B cell (primary cell): ENCODE measurements around the gene RAB17. TPM values are rescaled to one million over a fixed set of nuclear protein-coding genes. Genes with fewer than 3 reads are reported as not detected.

Experiments used
- ATAC-seq: fragments of 200-7000 bp; cut with Tn5 transposase; one replicate; pipeline ENCODE4 v1.10.0; 2021; ENCODE audit warnings: low read depth, mild to moderate bottlenecking, moderate number of reproducible peaks, moderate library complexity
- CTCF ChIA-PET: fragments of 350-600 bp; sonication (Branson Sonifier 250); formaldehyde crosslinking; loops from one replicate; lab custom pipeline; 2021; ENCODE audit warnings: antibody characterized with exemption, inconsistent platforms; lab: Charles Lee
- POLR2A ChIA-PET: fragments of 350-600 bp; sonication (Branson Sonifier 250); formaldehyde crosslinking; loops from one replicate; lab custom pipeline; 2021; ENCODE audit warnings: antibody characterized with exemption; lab: Charles Lee
- DNase-seq: peaks from one replicate; pipeline ENCODE4 v3.0.0; 2013
- H2AFZ ChIP-seq: 2 replicates; pipeline ENCODE4 v1.6.1; 2012; ENCODE audit warnings: mild to moderate bottlenecking, low read depth, low read length; ENCODE audit not compliant: insufficient read depth, poor library complexity, severe bottlenecking
- H3K27ac ChIP-seq, 2 donors: 1 replicate in 1 of 2; 2 replicates in 1 of 2; pipeline ENCODE4 v1.5.1; 2012 to 2013; ENCODE audit warnings: low read length in 2 of 2, mild to moderate bottlenecking in 2 of 2, moderate library complexity in 1 of 2
- H3K27me3 ChIP-seq, 4 experiments: fragments of 200-600 bp in 1 of 4; sonication (generic) in 1 of 4; replicated peaks in 1 of 4; 1 replicate in 2 of 4; 2 replicates in 2 of 4; pipeline versions ENCODE4 v1.6.1 to v1.7.0; 2013 to 2016; ENCODE audit warnings: low read length in 3 of 4, mild to moderate bottlenecking in 2 of 4, mixed read lengths in 1 of 4, moderate library complexity in 1 of 4; ENCODE audit not compliant: insufficient read depth in 4 of 4, control insufficient read depth in 3 of 4; ENCODE audit errors: control extremely low read depth in 1 of 4
- H3K36me3 ChIP-seq, 2 experiments: replicated peaks in 1 of 2; 1 replicate in 1 of 2; 2 replicates in 1 of 2; pipeline versions ENCODE4 v1.6.1 to v1.7.1; 2013; ENCODE audit warnings: low read length in 1 of 2; ENCODE audit not compliant: insufficient read depth in 2 of 2, control insufficient read depth in 1 of 2; ENCODE audit errors: control extremely low read depth in 1 of 2, extremely low read depth in 1 of 2
- H3K4me1 ChIP-seq, 2 donors: fragments of 200-600 bp in 1 of 2; sonication (generic) in 1 of 2; 1 replicate in 1 of 2; 2 replicates in 1 of 2; pipeline versions ENCODE4 v1.5.1 to v1.6.1; 2013 to 2017; ENCODE audit warnings: low read length in 2 of 2; ENCODE audit not compliant: control insufficient read depth in 2 of 2, insufficient read depth in 2 of 2
- H3K4me2 ChIP-seq: replicated peaks from 2 replicates; pipeline ENCODE3; 2012; ENCODE audit warnings: mild to moderate bottlenecking, low read depth, low read length; ENCODE audit not compliant: poor library complexity, severe bottlenecking
- H3K4me3 ChIP-seq, 5 experiments: fragments of 200-600 bp in 1 of 5; sonication (generic) in 1 of 5; 1 replicate in 3 of 5; 2 replicates in 2 of 5; pipeline versions ENCODE4 v1.5.1 to v1.7.0; 2011 to 2016; ENCODE audit warnings: low read length in 4 of 5, mild to moderate bottlenecking in 4 of 5, low read depth in 2 of 5, control low read depth in 1 of 5, moderate library complexity in 1 of 5; ENCODE audit not compliant: insufficient read depth in 1 of 5; ENCODE audit errors: control extremely low read depth in 1 of 5, extremely low read depth in 1 of 5
- H3K79me2 ChIP-seq: fragments of 200-600 bp; sonication (generic); one replicate; pipeline ENCODE4 v1.6.0; 2016; ENCODE audit warnings: low read length; ENCODE audit not compliant: control insufficient read depth, insufficient read depth
- H3K9ac ChIP-seq: fragments of 200-600 bp; sonication (generic); 2 replicates; pipeline ENCODE4 v1.6.1; 2017; ENCODE audit warnings: mild to moderate bottlenecking, low read length, moderate library complexity
- H3K9me3 ChIP-seq, 3 donors: one replicate each; pipeline versions ENCODE4 v1.6.1 to v1.7.1; 2013; ENCODE audit warnings: low read length in 2 of 3; ENCODE audit not compliant: control insufficient read depth in 2 of 3, insufficient read depth in 1 of 3; ENCODE audit errors: control extremely low read depth in 1 of 3
- H4K20me1 ChIP-seq: 2 replicates; pipeline ENCODE4 v1.6.0; 2012; ENCODE audit warnings: mild to moderate bottlenecking, low read length; ENCODE audit not compliant: insufficient read depth, control insufficient read depth, poor library complexity, severe bottlenecking
- H3K27ac Mint-ChIP-seq: one replicate; pipeline ENCODE4 v1.8.0; 2021; ENCODE audit warnings: mixed read lengths
- H3K27me3 Mint-ChIP-seq: one replicate; pipeline ENCODE4 v1.8.0; 2021; ENCODE audit warnings: mixed read lengths
- H3K4me1 Mint-ChIP-seq: one replicate; pipeline ENCODE4 v1.8.0; 2021; ENCODE audit warnings: mixed read lengths
- H3K4me3 Mint-ChIP-seq: one replicate; pipeline ENCODE4 v1.8.0; 2021; ENCODE audit warnings: mixed read lengths
- H3K9me3 Mint-ChIP-seq: one replicate; pipeline ENCODE4 v1.8.0; 2022; ENCODE audit warnings: mixed read lengths; ENCODE audit not compliant: insufficient read depth
- CTCF ChIP-seq: fragments of 200-600 bp; IDR thresholded peaks from one replicate; pipeline ENCODE4 v1.8.0; 2022; ENCODE audit warnings: antibody characterized with exemption, mild to moderate bottlenecking
- EZH2 ChIP-seq: IDR thresholded peaks from 2 replicates; pipeline ENCODE4 v1.6.1; 2012; ENCODE audit warnings: borderline replicate concordance, low read depth, mild to moderate bottlenecking, moderate library complexity, low read length; ENCODE audit not compliant: insufficient read depth, poor library complexity, severe bottlenecking
- WGBS: methylation state at CpG from one replicate; pipeline ENCODE4 v1.1.5; 2013; ENCODE audit warnings: missing lambda C conversion rate; ENCODE audit not compliant: insufficient coverage; 5-methylcytosine and 5-hydroxymethylcytosine counted together
- intact Hi-C: fragments of 100-400 bp; cut with micrococcal nuclease; formaldehyde crosslinking; loops from one replicate; pipeline ENCODE4 v1.10.0; 2022
- polyA plus RNA-seq: library from polyadenylated mRNA; depleted of rRNA; stranded (reverse); fragments of >200 nt; gene quantifications from 2 replicates; pipeline ENCODE4 v1.2.3, GENCODE V29; 2012
- total RNA-seq, 2 donors: library from RNA; stranded (reverse); fragments of 120-200 nt in 1 of 2; gene quantifications; 1 replicate in 1 of 2; 2 replicates in 1 of 2; pipeline versions ENCODE4 v1.2.3 to v1.2.4, GENCODE V29; 2013 to 2022

The RAB17 gene
- total and polyA plus RNA-seq, 2 donors (not counting 1 experiment from before 2014, with no cell fraction given) = not detected

DNA sequence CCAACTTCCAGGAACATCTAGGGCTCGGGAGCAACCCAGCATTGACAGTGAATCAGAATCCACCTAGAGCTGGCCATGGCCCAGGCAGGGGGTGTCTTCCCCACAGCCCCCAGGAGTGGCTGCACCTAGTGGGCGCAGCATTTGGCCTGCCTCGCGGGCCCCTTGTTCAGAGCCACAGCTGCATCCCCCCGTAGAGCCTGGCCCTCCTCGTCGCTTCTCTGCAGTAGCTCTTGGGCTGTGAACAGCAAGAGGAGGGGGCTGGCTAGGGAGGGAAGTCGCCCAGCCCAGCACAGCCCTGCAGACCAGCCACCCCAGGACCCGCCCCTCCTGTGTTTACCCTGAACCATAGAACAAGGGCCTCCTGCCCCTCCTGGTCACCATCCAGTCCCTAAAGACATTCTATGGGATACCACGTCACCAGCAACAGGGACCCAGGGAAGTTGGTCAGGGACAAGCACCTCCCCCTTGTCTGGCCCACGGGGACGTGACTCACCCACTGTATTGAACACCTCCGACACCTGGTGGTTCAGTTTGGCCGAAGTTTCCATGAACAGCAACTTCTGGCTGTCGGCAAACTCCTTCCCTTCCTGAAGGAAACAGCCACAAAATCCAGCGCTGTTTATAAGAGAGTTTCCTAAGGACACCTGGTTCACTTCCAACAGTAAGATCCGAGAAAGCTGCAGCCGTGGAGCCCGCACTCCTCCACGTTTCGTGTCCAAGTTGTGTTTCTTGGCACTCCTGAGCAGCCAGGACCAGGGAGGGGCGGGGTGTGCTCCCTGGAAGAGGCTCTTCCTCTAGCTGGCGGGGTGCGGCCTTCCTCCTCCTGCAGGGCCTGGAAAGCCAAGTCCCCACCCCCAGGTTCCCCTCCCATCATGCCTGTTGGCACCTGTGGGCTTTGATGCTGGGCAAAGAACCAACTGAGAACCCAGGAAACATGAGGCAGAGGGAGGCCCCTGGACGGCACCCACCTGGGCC, 15.4 kb downstream of the RAB17 start:
- Histone ChIP-seq H2AFZ (no peak overlapping the region), H3K79me2 (no peaks in the 10 kb centered on the region), H3K4me2 (no peak overlapping the region), H3K4me3 (no peak overlapping the region), H3K36me3 (no peaks in the 10 kb centered on the region), H3K4me1 (peaks cover 0 to 7% of the 10 kb centered on the region in 2 donors), H3K27ac (no peak overlapping the region), H3K27me3 (peaks cover 0 to 14% (median 2%) of the 10 kb centered on the region in 4 experiments), H3K9me3 (no peaks in the 10 kb centered on the region), H3K9ac (no peak overlapping the region), H4K20me1 (no peaks in the 10 kb centered on the region)
- CTCF ChIA-PET = interaction anchor here (0.7 to 5.7 kb wide), 3 partner anchors 16 to 142 kb away, joined by 3 to 149 read pairs (median 3); partner anchors contain the start of gene RAB17
- WGBS = 92% methylated on average over 24 of the region's 25 CpGs
- intact Hi-C loops = no loop called here
- POLR2A ChIA-PET = no interaction called here
- DNase-seq (no peak), ATAC-seq (no peak)
- Mint-ChIP-seq H3K27me3 (peaks cover 26% of the 10 kb centered on the region), H3K4me1 (peaks cover 6% of the 10 kb centered on the region), H3K4me3 (no peak overlapping the region), H3K9me3 (no peaks in the 10 kb centered on the region), H3K27ac (no peak overlapping the region)
- TF ChIP-seq EZH2 = no peak
- TF ChIP-seq CTCF = no peak

DNA sequence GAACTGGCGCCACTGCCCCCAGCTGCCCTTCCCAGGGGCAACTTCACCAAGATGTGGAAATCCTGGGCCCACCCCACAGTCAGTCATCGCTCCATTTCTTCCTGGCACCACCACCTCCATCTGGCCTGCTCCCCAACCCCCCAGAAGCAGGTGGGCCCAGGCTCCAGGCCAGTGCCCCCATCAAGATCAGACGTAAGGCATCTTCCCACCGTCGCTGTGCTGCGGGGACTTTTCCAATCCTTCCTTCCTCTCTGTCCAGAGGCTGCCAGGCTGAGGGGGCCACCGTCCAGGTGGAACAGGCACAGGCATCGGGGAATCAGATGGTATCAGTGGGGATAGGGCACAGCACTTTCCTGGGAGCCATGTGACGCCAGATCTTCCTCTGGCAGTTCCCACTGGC, 16.1 kb downstream of the RAB17 start:
- Histone ChIP-seq H3K79me2 (no peaks in the 10 kb centered on the region), H3K4me2 (no peak overlapping the region), H3K9ac (no peak overlapping the region), H3K4me3 (no peak overlapping the region), H3K36me3 (no peaks in the 10 kb centered on the region), H3K4me1 (peaks cover 0 to 7% of the 10 kb centered on the region in 2 donors), H3K27ac (no peak overlapping the region), H3K27me3 (peaks cover 0 to 11% (median 2%) of the 10 kb centered on the region in 4 experiments), H4K20me1 (no peaks in the 10 kb centered on the region), H3K9me3 (no peaks in the 10 kb centered on the region), H2AFZ (no peak overlapping the region)
- intact Hi-C loops = no loop called here
- Mint-ChIP-seq H3K9me3 (no peaks in the 10 kb centered on the region), H3K27me3 (peaks cover 30% of the 10 kb centered on the region), H3K4me1 (peaks cover 6% of the 10 kb centered on the region), H3K4me3 (no peak overlapping the region), H3K27ac (no peak overlapping the region)
- TF ChIP-seq EZH2 (no peak), CTCF (no peak)
- ATAC-seq = no peak
- POLR2A ChIA-PET = no interaction called here
- WGBS = 93% methylated on average over 6 of the region's 9 CpGs
- CTCF ChIA-PET = interaction anchor here (3.4 to 5.7 kb wide), 2 partner anchors 63 to 170 kb away, joined by 37 to 149 read pairs; no protein-coding TSS in a partner anchor
- DNase-seq = no peak
